Inflammatory macrophage (primary cell): ENCODE results near the gene PEAK1.
"Not testable (repeated sequence)": the region's sequence is repeated elsewhere in the genome, so short reads cannot be mapped to it uniquely, and the experiment has no call there.

ENCODE experiments used
- DNase-seq, 2 donors: peaks; one replicate each; pipeline ENCODE4 v3.0.0-alpha.2; 2020 to 2022

The PEAK1 gene

GRCh38 chr15:77305953-77306352 lies 114.0 kb downstream of the PEAK1 start:
- no peak for DNase-seq

- DNase-seq, result no peak
Measured at GRCh38 chr15:77296773-77297337, 123.0 kb downstream of the PEAK1 start.

- no peak for DNase-seq
Measured at GRCh38 chr15:77295446-77295845, 124.5 kb downstream of the PEAK1 start.

- DNase-seq, result no peak
Measured at GRCh38 chr15:77292969-77293558, 126.8 kb downstream of the PEAK1 start.

- DNase-seq, result no peak
Measured at GRCh38 chr15:77291107-77291506, 128.8 kb downstream of the PEAK1 start.

- DNase-seq, result no peak
Measured at GRCh38 chr15:77287385-77287784, 132.5 kb downstream of the PEAK1 start.

- DNase-seq, result peak in 1 of 2 donors; percentile 9
Measured at GRCh38 chr15:77285057-77285997, 134.6 kb downstream of the PEAK1 start.

- no peak for DNase-seq
Measured at GRCh38 chr15:77282333-77282732, 137.6 kb downstream of the PEAK1 start.

GRCh38 chr15:77276943-77277342 lies 143.0 kb downstream of the PEAK1 start:
- DNase-seq, result no peak

GRCh38 chr15:77276096-77276495 lies 143.8 kb downstream of the PEAK1 start:
- DNase-seq, result no peak

GRCh38 chr15:77273136-77273535 lies 146.8 kb downstream of the PEAK1 start:
- not testable (repeated sequence) for DNase-seq

- DNase-seq, result no peak
Measured at GRCh38 chr15:77266708-77267386, 153.1 kb downstream of the PEAK1 start.

GRCh38 chr15:77255385-77255784 lies 164.5 kb downstream of the PEAK1 start:
- DNase-seq, result no peak

- DNase-seq, result no peak
Measured at GRCh38 chr15:77251662-77252061, 168.2 kb downstream of the PEAK1 start.

- no peak for DNase-seq
Measured at GRCh38 chr15:77247116-77247515, 172.8 kb downstream of the PEAK1 start.

GRCh38 chr15:77243716-77244401 lies 176.0 kb downstream of the PEAK1 start:
- no peak for DNase-seq

GRCh38 chr15:77243135-77243534 lies 176.8 kb downstream of the PEAK1 start:
- no peak for DNase-seq

GRCh38 chr15:77239882-77240608 lies 179.9 kb downstream of the PEAK1 start:
- DNase-seq, result no peak

- no peak for DNase-seq
Measured at GRCh38 chr15:77235566-77235965, 184.3 kb downstream of the PEAK1 start.

- DNase-seq, result no peak
Measured at GRCh38 chr15:77228828-77229227, 191.1 kb downstream of the PEAK1 start.

GRCh38 chr15:77226652-77227051 lies 193.3 kb downstream of the PEAK1 start:
- no peak for DNase-seq

GRCh38 chr15:77225646-77226045 lies 194.3 kb downstream of the PEAK1 start:
- DNase-seq, result no peak
